Measurements from ENCODE around the gene DCUN1D2.

DCUN1D2 gene

GRCh38 chr13:113406321-113407102, 84.0 kb downstream of the DCUN1D2 start:
- DNase-seq, result no peak

All from activated CD4-positive, alpha-beta T cell treated with anti-CD3 and anti-CD28 coated beads, Interleukin-2, amount 50 U/mL, for 48 hours (primary cell).